HCT116 (cell line): ENCODE measurements around the gene TMC4. TPM values are rescaled to one million over a fixed set of nuclear protein-coding genes. Genes with fewer than 3 reads are reported as not detected.

Source experiments
- ATAC-seq: fragments of 200-7000 bp; cut with Tn5 transposase; 2 replicates; pipeline ENCODE4 v1.9.1; 2020; ENCODE audit warnings: mild to moderate bottlenecking, moderate library complexity
- Bru-seq: library from RNA; stranded (reverse); fragments of 400-500 nt; gene quantifications from one replicate; lab custom pipeline; 2021; lab: Mats Ljungman, UMichigan
- BruChase-seq, 2 experiments: library from RNA; stranded (reverse); fragments of 400-500 nt; gene quantifications; one replicate each; lab custom pipeline; 2021; lab: Mats Ljungman, UMichigan
- BruUV-seq: library from RNA; stranded (reverse); fragments of 400-500 nt; replicated peaks from 2 replicates; lab custom pipeline; 2021; lab: Mats Ljungman, UMichigan
- CTCF ChIA-PET: fragments of 300-600 bp; sonication (Branson Sonifier 250); formaldehyde crosslinking; loops from one replicate; lab custom pipeline; 2021; ENCODE audit warnings: antibody characterized with exemption; lab: Charles Lee
- POLR2A ChIA-PET: fragments of 300-600, 350-600 bp; sonication (Branson Sonifier 250); formaldehyde crosslinking; loops from one replicate; lab custom pipeline; 2021; ENCODE audit warnings: antibody characterized with exemption; lab: Charles Lee
- RAD21 ChIA-PET, 2 experiments: fragments of 300-600 bp; sonication (Branson Sonifier 250); formaldehyde crosslinking; loops; one replicate each; lab custom pipeline; 2023; ENCODE audit warnings: low total read pairs in 2 of 2; ENCODE audit not compliant: uncharacterized antibody in 2 of 2, unreplicated experiment in 2 of 2, low non-redundant PET in 1 of 2; lab: Charles Lee
- DNase-seq: peaks from one replicate; pipeline ENCODE4 v3.0.0-alpha.2; 2010; ENCODE audit warnings: low read depth, low spot score
- H2AFZ ChIP-seq: fragments of 200-600 bp; shearing (Covaris generic), sonication (generic); 2 replicates; pipeline ENCODE4 v1.6.1; 2017; ENCODE audit warnings: low read depth, mixed run types, mixed read lengths, antibody characterized with exemption, low read length; ENCODE audit not compliant: poor library complexity, severe bottlenecking
- H3K27ac ChIP-seq: 2 replicates; pipeline ENCODE4 v1.5.1; 2012; ENCODE audit warnings: low read depth, low read length
- H3K27me3 ChIP-seq: fragments of 200-600 bp; sonication (generic); 2 replicates; pipeline ENCODE4 v1.6.1; 2016; ENCODE audit warnings: mixed run types, low read length, mixed read lengths; ENCODE audit not compliant: insufficient read depth
- H3K36me3 ChIP-seq, 2 experiments: fragments of 200-500 bp in 1 of 2; fragments of 200-600 bp in 1 of 2; sonication (Bioruptor generic) in 1 of 2; sonication (generic) in 1 of 2; 2 replicates each; pipeline versions ENCODE4 v1.5.1 to v1.6.1; 2014 to 2016; ENCODE audit warnings: low read length in 2 of 2, inconsistent platforms in 1 of 2, mixed read lengths in 1 of 2, mixed run types in 1 of 2; ENCODE audit not compliant: insufficient read depth in 2 of 2, control insufficient read depth in 1 of 2
- H3K4me1 ChIP-seq, 2 experiments: fragments of 200-600 bp in 1 of 2; sonication (generic) in 1 of 2; 2 replicates each; pipeline versions ENCODE4 v1.5.1 to v1.6.1; 2012 to 2017; ENCODE audit warnings: low read length in 2 of 2, inconsistent platforms in 1 of 2, mild to moderate bottlenecking in 1 of 2, mixed read lengths in 1 of 2, mixed run types in 1 of 2, moderate library complexity in 1 of 2; ENCODE audit not compliant: insufficient read depth in 2 of 2, control insufficient read depth in 1 of 2
- H3K4me2 ChIP-seq: fragments of 200-600 bp; sonication (generic); 2 replicates; pipeline ENCODE4 v1.6.1; 2017; ENCODE audit warnings: mixed run types, low read length, mixed read lengths
- H3K4me3 ChIP-seq, 2 experiments: fragments of 200-600 bp in 1 of 2; sonication (generic) in 1 of 2; replicated peaks in 1 of 2; 2 replicates each; pipeline ENCODE4 v1.5.1; 2011 to 2016; ENCODE audit warnings: low read length in 2 of 2, control low read depth in 1 of 2, low read depth in 1 of 2, mild to moderate bottlenecking in 1 of 2, mixed read lengths in 1 of 2, mixed run types in 1 of 2
- H3K79me2 ChIP-seq: fragments of 200-600 bp; sonication (generic); 2 replicates; pipeline ENCODE4 v1.6.1; 2017; ENCODE audit warnings: mild to moderate bottlenecking, mixed run types, low read length, moderate library complexity, mixed read lengths; ENCODE audit not compliant: insufficient read depth
- H3K9ac ChIP-seq: fragments of 200-600 bp; sonication (generic); 2 replicates; pipeline ENCODE4 v1.6.1; 2016; ENCODE audit warnings: low read length, mixed read lengths
- H3K9me2 ChIP-seq: fragments of 200-600 bp; sonication (generic), shearing (Covaris generic); 2 replicates; pipeline ENCODE4 v1.6.1; 2017; ENCODE audit warnings: mixed run types, mild to moderate bottlenecking, moderate library complexity; ENCODE audit not compliant: insufficient read depth
- H3K9me3 ChIP-seq, 2 experiments: fragments of 200-500 bp in 1 of 2; fragments of 200-600 bp in 1 of 2; sonication (Bioruptor generic) in 1 of 2; sonication (generic) in 1 of 2; 2 replicates each; pipeline ENCODE4 v1.6.1; 2014 to 2017; ENCODE audit warnings: low read length in 2 of 2, mixed read lengths in 2 of 2, inconsistent platforms in 1 of 2, low read depth in 1 of 2, mild to moderate bottlenecking in 1 of 2, mixed run types in 1 of 2, moderate library complexity in 1 of 2; ENCODE audit not compliant: control insufficient read depth in 1 of 2, insufficient read depth in 1 of 2
- H4K20me1 ChIP-seq: fragments of 200-600 bp; sonication (generic), shearing (Covaris generic); 2 replicates; pipeline ENCODE4 v1.6.1; 2017; ENCODE audit warnings: mixed run types, mild to moderate bottlenecking, moderate library complexity; ENCODE audit not compliant: insufficient read depth
- POLR2AphosphoS5 ChIP-seq: IDR thresholded peaks from 2 replicates; pipeline ENCODE4 v1.6.1; 2011; ENCODE audit warnings: mild to moderate bottlenecking, low read depth, low read length, moderate library complexity
- SRF ChIP-seq: IDR thresholded peaks from 2 replicates; pipeline ENCODE4 v1.6.1; 2012; ENCODE audit warnings: low read depth
- ZFX ChIP-seq: fragments of 450-650 bp; IDR thresholded peaks from 2 replicates; pipeline ENCODE4 v1.6.1; 2017
- intact Hi-C: fragments of 100-400 bp; cut with micrococcal nuclease; formaldehyde crosslinking; loops from 2 replicates; pipeline ENCODE4 v1.10.0; 2022
- long read RNA-seq: library from polyadenylated mRNA; unstranded; transcript quantifications from one replicate; pipeline ENCODE4 v2.0.0, GENCODE V29; 2021; ENCODE audit not compliant: unreplicated experiment
- polyA plus RNA-seq: library from polyadenylated mRNA; unstranded; fragments of >200 nt; gene quantifications from 2 replicates; pipeline ENCODE4 v1.2.1, GENCODE V29; 2012; ENCODE audit warnings: missing spikeins
- total RNA-seq: library from RNA; stranded (reverse); gene quantifications from one replicate; pipeline ENCODE4 v1.2.1, GENCODE V29; 2021; ENCODE audit not compliant: unreplicated experiment
- TF ChIP-seq, protein P1 (sequence below): IDR thresholded peaks from 2 replicates; pipeline ENCODE4 v1.6.1; 2011; ENCODE audit warnings: mild to moderate bottlenecking, low read length, moderate library complexity; ENCODE audit not compliant: insufficient replicate concordance; ENCODE audit errors: extremely low read depth
- TF ChIP-seq, protein P2 (sequence below), 3 experiments: fragments of 200-600 bp in 1 of 3; sonication (generic) in 1 of 3; IDR thresholded peaks in 2 of 3; conservative IDR thresholded peaks in 1 of 3; 2 replicates each; pipeline ENCODE4 v1.5.1; 2012 to 2017; ENCODE audit warnings: low read depth in 2 of 3, low read length in 2 of 3, antibody characterized with exemption in 1 of 3, borderline replicate concordance in 1 of 3, control low read depth in 1 of 3, mild to moderate bottlenecking in 1 of 3, mixed read lengths in 1 of 3, mixed run types in 1 of 3, moderate library complexity in 1 of 3; ENCODE audit not compliant: insufficient read depth in 1 of 3
- TF ChIP-seq, protein P3 (sequence below): IDR thresholded peaks from 2 replicates; pipeline ENCODE4 v1.6.1; 2012; ENCODE audit warnings: low read depth

Gene TMC4, protein sequence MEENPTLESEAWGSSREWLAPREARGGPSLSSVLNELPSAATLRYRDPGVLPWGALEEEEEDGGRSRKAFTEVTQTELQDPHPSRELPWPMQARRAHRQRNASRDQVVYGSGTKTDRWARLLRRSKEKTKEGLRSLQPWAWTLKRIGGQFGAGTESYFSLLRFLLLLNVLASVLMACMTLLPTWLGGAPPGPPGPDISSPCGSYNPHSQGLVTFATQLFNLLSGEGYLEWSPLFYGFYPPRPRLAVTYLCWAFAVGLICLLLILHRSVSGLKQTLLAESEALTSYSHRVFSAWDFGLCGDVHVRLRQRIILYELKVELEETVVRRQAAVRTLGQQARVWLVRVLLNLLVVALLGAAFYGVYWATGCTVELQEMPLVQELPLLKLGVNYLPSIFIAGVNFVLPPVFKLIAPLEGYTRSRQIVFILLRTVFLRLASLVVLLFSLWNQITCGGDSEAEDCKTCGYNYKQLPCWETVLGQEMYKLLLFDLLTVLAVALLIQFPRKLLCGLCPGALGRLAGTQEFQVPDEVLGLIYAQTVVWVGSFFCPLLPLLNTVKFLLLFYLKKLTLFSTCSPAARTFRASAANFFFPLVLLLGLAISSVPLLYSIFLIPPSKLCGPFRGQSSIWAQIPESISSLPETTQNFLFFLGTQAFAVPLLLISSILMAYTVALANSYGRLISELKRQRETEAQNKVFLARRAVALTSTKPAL
- total RNA-seq (60.3 TPM), Bru-seq, nascent RNA (percentile 72 among the genes with signal in this experiment), BruChase-seq, experiment 1, labeled RNA remaining after a 6-hour chase (percentile 89 among the genes with signal in this experiment), BruChase-seq, experiment 2, labeled RNA remaining after a 2-hour chase (percentile 82 among the genes with signal in this experiment)
- 72.2 and 90.5 TPM in 2 replicates for polyA plus RNA-seq
- long read RNA-seq, transcript TMC4-210 (15 exons, 2,373 nt), result major isoform, 18 of 62 reads
- long read RNA-seq, partial matches to known transcripts, result 27 of 62 reads
- long read RNA-seq, other reads (novel, unspliced or antisense), result 15 of 62 reads

DNA sequence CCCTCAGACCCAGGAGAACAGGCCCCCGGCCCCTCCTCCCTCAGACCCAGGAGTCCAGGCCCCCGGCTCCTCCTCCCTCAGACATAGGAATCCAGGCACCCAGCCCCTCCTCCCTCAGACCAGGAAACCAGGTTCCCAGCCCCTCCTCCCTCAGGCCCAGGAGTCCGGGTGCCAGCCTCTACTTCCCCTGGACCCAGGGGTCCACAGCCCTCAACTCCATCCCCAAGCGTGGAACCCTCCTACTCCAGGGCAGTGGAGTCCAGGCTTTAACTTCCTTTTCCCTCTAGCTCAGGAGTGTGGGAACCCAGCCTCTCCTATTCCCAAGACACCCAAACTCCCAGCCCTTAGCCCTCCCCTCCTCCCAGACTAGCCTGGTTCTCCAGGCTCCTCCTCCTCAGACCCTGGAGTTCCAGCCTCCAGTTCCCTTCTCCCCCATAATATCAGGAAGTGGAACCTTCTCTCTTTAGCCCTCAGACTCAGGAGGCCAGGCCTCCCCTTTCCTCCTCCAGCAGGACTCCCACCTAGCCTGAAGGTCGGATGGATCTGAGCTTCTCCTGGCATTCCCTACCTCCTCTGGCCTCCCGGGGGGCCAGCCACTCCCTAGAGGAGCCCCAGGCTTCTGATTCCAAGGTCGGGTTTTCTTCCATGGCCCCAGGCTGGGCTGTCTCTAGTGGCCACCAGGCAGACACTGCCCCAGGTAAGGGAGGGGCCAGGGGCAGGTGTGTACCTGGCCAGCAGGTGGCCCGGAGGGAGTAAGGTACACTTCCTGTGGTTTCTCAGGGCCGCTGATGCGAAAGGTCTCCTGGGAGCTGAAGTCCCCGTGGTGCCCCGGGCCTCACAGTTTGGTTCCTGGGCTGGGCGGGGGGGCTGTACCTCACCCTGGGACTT, at the start of gene TMC4:
TSS of gene TMC4 (minus strand) at position 690 of the 888 bp plus-strand sequence. CDS start at position 647, 43 bp downstream.
- TSS peak; percentile 30 for BruUV-seq
- H3K4me2 ChIP-seq, result peak within 1 kb of the TSS; percentile 94

More for the DNA sequence above, at the start of gene TMC4:
- no peaks in the 10 kb centered on the region for H3K9me2 ChIP-seq
- peak within 1 kb of the TSS; percentile 86 for H3K27ac ChIP-seq
- ChIA-PET POLR2A (interaction anchor here (0.9 to 2.0 kb wide), 4 partner anchors 14 to 36 kb away, joined by 3 to 29 read pairs (median 11); partner anchors contain the start of genes CNOT3, MBOAT7 and RPS9), RAD21 (interaction anchor here in 1 of 2 experiments (0.6 kb wide), 1 partner anchor 59 kb away, joined by 3 read pairs; no protein-coding TSS in a partner anchor), CTCF (interaction anchor here (0.6 to 2.6 kb wide), 8 partner anchors 8 to 218 kb away, joined by 3 to 22 read pairs (median 4); partner anchors contain the start of genes LENG1 and MBOAT7)
- peak; percentile 63 for DNase-seq
- H3K4me3 ChIP-seq, result peak within 1 kb of the TSS; percentile 69 to 85
- intact Hi-C loops, result loop anchor here (2.0 kb wide), 1 partner anchor 58 kb away; no protein-coding TSS in a partner anchor
- H2AFZ ChIP-seq, result no peak within 1 kb of the TSS
- H3K4me1 ChIP-seq, result peaks cover 8 to 25% of the 10 kb centered on the region in 2 experiments; a peak in 3 of 4 replicates
- H4K20me1 ChIP-seq, result no peaks in the 10 kb centered on the region
- peaks cover 0 to 4% of the 10 kb centered on the region in 2 experiments; a peak in 1 of 4 replicates for H3K36me3 ChIP-seq
- 0 out of 2 replicates have a peak, but pooled peaks cover 3% of the 10 kb centered on the region for H3K79me2 ChIP-seq
- TF ChIP-seq, protein P1, sequence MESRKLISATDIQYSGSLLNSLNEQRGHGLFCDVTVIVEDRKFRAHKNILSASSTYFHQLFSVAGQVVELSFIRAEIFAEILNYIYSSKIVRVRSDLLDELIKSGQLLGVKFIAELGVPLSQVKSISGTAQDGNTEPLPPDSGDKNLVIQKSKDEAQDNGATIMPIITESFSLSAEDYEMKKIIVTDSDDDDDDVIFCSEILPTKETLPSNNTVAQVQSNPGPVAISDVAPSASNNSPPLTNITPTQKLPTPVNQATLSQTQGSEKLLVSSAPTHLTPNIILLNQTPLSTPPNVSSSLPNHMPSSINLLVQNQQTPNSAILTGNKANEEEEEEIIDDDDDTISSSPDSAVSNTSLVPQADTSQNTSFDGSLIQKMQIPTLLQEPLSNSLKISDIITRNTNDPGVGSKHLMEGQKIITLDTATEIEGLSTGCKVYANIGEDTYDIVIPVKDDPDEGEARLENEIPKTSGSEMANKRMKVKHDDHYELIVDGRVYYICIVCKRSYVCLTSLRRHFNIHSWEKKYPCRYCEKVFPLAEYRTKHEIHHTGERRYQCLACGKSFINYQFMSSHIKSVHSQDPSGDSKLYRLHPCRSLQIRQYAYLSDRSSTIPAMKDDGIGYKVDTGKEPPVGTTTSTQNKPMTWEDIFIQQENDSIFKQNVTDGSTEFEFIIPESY, result peak; percentile 35
- TF ChIP-seq, protein P2, sequence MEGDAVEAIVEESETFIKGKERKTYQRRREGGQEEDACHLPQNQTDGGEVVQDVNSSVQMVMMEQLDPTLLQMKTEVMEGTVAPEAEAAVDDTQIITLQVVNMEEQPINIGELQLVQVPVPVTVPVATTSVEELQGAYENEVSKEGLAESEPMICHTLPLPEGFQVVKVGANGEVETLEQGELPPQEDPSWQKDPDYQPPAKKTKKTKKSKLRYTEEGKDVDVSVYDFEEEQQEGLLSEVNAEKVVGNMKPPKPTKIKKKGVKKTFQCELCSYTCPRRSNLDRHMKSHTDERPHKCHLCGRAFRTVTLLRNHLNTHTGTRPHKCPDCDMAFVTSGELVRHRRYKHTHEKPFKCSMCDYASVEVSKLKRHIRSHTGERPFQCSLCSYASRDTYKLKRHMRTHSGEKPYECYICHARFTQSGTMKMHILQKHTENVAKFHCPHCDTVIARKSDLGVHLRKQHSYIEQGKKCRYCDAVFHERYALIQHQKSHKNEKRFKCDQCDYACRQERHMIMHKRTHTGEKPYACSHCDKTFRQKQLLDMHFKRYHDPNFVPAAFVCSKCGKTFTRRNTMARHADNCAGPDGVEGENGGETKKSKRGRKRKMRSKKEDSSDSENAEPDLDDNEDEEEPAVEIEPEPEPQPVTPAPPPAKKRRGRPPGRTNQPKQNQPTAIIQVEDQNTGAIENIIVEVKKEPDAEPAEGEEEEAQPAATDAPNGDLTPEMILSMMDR (IDR thresholded peaks at IDR 0.05 in 2 of 3, conservative IDR thresholded peaks at IDR 0.05 in 1 of 3; ENCODE audit: borderline replicate concordance in 1 of 3, insufficient read depth in 1 of 3, low read depth in 2 of 3, low read length in 2 of 3), result peak; percentile 15 to 65 (median 57); a peak in 4 of 6 replicates
- peak; percentile 63 for TF ChIP-seq POLR2AphosphoS5
- TF ChIP-seq, protein P3, sequence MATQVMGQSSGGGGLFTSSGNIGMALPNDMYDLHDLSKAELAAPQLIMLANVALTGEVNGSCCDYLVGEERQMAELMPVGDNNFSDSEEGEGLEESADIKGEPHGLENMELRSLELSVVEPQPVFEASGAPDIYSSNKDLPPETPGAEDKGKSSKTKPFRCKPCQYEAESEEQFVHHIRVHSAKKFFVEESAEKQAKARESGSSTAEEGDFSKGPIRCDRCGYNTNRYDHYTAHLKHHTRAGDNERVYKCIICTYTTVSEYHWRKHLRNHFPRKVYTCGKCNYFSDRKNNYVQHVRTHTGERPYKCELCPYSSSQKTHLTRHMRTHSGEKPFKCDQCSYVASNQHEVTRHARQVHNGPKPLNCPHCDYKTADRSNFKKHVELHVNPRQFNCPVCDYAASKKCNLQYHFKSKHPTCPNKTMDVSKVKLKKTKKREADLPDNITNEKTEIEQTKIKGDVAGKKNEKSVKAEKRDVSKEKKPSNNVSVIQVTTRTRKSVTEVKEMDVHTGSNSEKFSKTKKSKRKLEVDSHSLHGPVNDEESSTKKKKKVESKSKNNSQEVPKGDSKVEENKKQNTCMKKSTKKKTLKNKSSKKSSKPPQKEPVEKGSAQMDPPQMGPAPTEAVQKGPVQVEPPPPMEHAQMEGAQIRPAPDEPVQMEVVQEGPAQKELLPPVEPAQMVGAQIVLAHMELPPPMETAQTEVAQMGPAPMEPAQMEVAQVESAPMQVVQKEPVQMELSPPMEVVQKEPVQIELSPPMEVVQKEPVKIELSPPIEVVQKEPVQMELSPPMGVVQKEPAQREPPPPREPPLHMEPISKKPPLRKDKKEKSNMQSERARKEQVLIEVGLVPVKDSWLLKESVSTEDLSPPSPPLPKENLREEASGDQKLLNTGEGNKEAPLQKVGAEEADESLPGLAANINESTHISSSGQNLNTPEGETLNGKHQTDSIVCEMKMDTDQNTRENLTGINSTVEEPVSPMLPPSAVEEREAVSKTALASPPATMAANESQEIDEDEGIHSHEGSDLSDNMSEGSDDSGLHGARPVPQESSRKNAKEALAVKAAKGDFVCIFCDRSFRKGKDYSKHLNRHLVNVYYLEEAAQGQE, result no peak
- TF ChIP-seq ZFX, result peak; percentile 50; the same call in 1 of the 2 replicates
- TF ChIP-seq SRF, result no peak
- H3K9ac ChIP-seq, result peak within 1 kb of the TSS; percentile 90
- H3K9me3 ChIP-seq, result no peaks in the 10 kb centered on the region
- H3K27me3 ChIP-seq, result no peaks in the 10 kb centered on the region
- ATAC-seq, result peak; percentile 88
